HG02763 (cell line): ENCODE measurements around the gene WIPI1.
"Not testable (repeated sequence)": the region's sequence is repeated elsewhere in the genome, so short reads cannot be mapped to it uniquely, and the experiment has no call there.

Experiments used
- ATAC-seq: cut with Tn5 transposase; IDR thresholded peaks from one replicate; pipeline ENCODE4 v1.9.1; 2021; ENCODE audit warnings: mild to moderate bottlenecking, moderate library complexity; ENCODE audit not compliant: unreplicated experiment

The WIPI1 gene

GRCh38 chr17:68418876-68419275 lies 38.4 kb downstream of the WIPI1 start:
- no peak for ATAC-seq

GRCh38 chr17:68417317-68417716 lies 40.0 kb downstream of the WIPI1 start:
- ATAC-seq: no peak

- not testable (repeated sequence) for ATAC-seq
Observed at GRCh38 chr17:68414901-68415300, 42.4 kb downstream of the WIPI1 start.

GRCh38 chr17:68413597-68414560 lies 43.4 kb downstream of the WIPI1 start:
- not testable (repeated sequence) for ATAC-seq

GRCh38 chr17:68407656-68408055 lies 49.6 kb downstream of the WIPI1 start:
- not testable (repeated sequence) for ATAC-seq

- not testable (repeated sequence) for ATAC-seq
Observed at GRCh38 chr17:68403837-68404236, 53.5 kb downstream of the WIPI1 start.

- no peak for ATAC-seq
Observed at GRCh38 chr17:68403122-68403521, 54.2 kb downstream of the WIPI1 start.

- no peak for ATAC-seq
Observed at GRCh38 chr17:68401288-68401687, 56.0 kb downstream of the WIPI1 start.

- ATAC-seq: no peak
Observed at GRCh38 chr17:68400404-68400735, 56.9 kb downstream of the WIPI1 start.

- no peak for ATAC-seq
Observed at GRCh38 chr17:68399638-68400403, 57.5 kb downstream of the WIPI1 start.

- peak; percentile 65 for ATAC-seq
Observed at GRCh38 chr17:68398691-68399637, 58.3 kb downstream of the WIPI1 start.

- ATAC-seq: no peak
Observed at GRCh38 chr17:68397108-68397536, 60.2 kb downstream of the WIPI1 start.

- ATAC-seq: no peak
Observed at GRCh38 chr17:68396226-68397107, 60.8 kb downstream of the WIPI1 start.

GRCh38 chr17:68394608-68395331 lies 62.5 kb downstream of the WIPI1 start:
- ATAC-seq: no peak

GRCh38 chr17:68391561-68392268 lies 65.6 kb downstream of the WIPI1 start:
- ATAC-seq: no peak

- ATAC-seq: no peak
Observed at GRCh38 chr17:68390888-68391545, 66.3 kb downstream of the WIPI1 start.

GRCh38 chr17:68389041-68389440 lies 68.3 kb downstream of the WIPI1 start:
- ATAC-seq: no peak
